ENCODE results near the gene SLC2A4.

The SLC2A4 gene

DNA sequence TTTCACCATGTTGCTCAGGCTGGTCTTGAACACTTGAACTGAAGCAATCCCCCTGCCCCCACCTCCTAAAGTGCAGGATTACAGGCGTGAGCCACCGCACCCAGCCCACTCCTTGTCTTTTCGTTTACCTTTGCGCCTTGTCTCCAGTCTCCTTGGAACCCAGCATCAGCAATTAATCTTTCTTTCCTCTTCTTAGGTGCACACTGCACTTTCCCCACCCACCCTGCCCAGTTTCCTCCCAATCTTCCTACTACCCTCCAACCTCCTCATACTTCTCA, 17.8 kb upstream of the SLC2A4 start:
- in situ Hi-C loops (cut with MboI; ENCODE audit: low sequenced_read_pairs), result no loop called here

DNA sequence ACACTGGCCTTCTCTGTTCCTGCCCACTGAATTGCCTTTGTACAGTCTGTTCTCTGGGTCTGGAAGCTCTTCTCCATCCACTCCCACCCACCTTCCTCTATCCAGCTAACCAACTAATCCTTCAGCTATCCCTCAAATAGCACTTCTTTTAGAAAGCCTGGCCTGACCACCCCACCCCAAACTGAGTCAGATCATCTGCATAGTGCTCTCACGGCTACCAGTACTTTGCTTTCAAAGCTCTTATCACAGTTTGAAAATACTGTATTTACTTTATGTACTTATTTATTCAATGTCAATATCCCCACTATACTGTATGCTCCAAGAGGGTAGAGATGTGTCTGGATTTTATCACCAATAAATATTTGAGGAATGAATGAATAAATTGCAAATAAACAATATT, 14.7 kb upstream of the SLC2A4 start:
- in situ Hi-C loops (cut with MboI; ENCODE audit: low sequenced_read_pairs), result no loop called here

GRCh38 chr17:7279448-7279847, 2.1 kb upstream of the SLC2A4 start:
- in situ Hi-C loops (cut with MboI; ENCODE audit: low sequenced_read_pairs), result no loop called here

- in situ Hi-C loops (cut with MboI; ENCODE audit: low sequenced_read_pairs), result no loop called here
Measured at GRCh38 chr17:7280519-7281073, 922 bp upstream of the SLC2A4 start.

DNA sequence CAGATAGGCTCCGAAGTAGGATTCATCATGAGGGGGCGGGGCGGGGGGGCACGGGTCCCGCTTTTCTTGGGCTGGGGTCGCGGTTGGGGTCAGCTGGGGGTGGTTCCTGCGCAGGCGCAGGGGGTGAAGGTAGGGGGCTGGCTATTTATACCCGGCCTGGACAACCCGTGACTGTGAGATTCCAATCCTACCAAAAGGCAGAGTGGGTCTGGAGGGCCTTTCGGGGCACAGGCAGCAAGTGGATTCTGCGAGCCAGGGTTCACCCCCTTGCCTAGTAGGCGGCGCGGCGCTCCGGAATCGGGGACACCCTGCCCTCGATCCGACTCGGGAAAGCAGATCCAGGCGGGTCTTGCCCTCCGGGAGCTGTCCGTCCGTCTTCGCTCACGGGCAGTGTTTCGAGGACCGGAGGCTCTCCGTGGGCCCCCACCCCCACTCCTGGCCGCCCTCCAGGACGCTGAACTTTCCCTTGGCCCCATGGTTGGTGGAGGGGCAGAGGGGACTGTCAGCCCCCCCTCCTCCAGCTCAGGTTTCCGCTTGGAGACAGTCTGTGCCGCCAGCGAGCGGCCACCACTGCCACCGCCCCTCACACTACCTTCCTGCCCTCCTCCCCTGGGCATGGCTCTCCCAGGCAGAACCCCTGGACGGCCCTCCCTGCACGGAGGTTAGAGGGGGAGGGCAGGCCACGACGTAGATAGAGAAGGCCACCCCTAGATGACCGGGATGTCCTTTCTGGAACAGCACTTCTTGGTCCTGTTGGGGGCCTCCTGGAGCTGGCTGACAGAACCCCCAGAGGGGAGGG, 634 bp downstream of the SLC2A4 start:
- in situ Hi-C loops (cut with MboI; ENCODE audit: low sequenced_read_pairs), result no loop called here

DNA sequence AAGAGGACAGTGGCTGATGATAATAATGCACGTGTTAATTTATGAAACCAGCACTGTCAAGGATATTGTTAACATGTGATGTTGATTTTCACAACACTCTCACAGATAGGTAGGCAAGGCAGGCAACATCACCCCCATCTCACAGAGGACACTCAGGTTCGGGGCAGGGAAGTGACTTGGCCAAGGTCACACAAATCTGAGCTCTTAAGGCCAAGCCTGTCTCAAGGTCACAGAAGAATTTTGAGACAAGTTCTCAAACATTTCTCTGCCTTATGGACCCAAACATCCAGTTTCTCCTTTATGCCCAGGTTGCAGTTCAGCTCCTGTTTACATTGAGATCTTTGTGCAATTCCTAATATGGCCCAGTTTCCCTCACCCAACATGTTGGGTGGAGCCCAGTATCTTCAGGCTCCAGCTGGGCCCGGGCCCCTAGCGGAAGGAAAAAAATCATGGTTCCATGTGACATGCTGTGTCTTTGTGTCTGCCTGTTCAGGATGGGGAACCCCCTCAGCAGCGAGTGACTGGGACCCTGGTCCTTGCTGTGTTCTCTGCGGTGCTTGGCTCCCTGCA, 1.3 kb downstream of the SLC2A4 start:
- in situ Hi-C loops (cut with MboI; ENCODE audit: low sequenced_read_pairs), result no loop called here

DNA sequence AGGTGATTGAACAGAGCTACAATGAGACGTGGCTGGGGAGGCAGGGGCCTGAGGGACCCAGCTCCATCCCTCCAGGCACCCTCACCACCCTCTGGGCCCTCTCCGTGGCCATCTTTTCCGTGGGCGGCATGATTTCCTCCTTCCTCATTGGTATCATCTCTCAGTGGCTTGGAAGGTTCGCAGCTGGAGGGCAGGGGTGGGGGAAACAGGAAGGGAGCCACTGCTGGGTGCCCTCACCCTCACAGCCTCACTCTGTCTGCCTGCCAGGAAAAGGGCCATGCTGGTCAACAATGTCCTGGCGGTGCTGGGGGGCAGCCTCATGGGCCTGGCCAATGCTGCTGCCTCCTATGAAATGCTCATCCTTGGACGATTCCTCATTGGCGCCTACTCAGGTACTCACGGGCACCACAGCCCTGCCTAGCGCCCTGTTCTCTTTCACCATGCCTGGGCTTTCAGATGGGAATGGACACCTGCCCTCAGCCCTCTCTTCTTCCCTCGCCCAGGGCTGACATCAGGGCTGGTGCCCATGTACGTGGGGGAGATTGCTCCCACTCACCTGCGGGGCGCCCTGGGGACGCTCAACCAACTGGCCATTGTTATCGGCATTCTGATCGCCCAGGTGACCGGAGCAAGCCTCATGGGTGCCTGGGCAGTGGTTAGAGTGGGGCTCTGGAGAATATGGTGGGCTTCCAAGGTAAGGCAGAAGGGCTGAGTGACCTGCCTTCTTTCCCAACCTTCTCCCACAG, 2.1 kb downstream of the SLC2A4 start:
- in situ Hi-C loops (cut with MboI; ENCODE audit: low sequenced_read_pairs), result no loop called here

DNA sequence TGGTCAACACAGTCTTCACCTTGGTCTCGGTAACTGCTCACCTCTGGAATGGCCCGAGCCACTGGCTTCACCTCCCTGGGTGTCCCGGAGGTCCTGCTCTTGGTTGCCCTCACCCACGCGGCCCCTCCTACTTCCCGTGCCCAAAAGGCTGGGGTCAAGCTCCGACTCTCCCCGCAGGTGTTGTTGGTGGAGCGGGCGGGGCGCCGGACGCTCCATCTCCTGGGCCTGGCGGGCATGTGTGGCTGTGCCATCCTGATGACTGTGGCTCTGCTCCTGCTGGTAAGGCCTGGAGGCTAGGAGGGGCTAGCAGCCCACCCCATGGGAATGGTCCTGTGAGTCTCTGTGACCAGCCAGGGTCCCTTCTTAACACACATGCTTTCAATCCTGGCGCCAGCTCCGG, 3.4 kb downstream of the SLC2A4 start:
- in situ Hi-C loops (cut with MboI; ENCODE audit: low sequenced_read_pairs), result no loop called here

DNA sequence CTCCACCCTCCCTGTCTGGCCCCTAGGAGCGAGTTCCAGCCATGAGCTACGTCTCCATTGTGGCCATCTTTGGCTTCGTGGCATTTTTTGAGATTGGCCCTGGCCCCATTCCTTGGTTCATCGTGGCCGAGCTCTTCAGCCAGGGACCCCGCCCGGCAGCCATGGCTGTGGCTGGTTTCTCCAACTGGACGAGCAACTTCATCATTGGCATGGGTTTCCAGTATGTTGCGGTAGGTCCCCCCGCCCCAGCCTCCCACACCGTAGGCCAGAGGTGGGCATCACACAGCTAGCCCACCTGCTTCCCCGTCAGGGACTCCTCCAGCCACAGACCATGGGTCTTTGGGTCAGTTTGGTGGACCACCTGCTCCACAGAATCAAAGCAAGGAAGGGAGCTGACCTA, 4.2 kb downstream of the SLC2A4 start:
- in situ Hi-C loops (cut with MboI; ENCODE audit: low sequenced_read_pairs), result no loop called here

- in situ Hi-C loops (cut with MboI; ENCODE audit: low sequenced_read_pairs), result no loop called here
Measured at GRCh38 chr17:7289256-7290032, 7.9 kb downstream of the SLC2A4 start.

DNA sequence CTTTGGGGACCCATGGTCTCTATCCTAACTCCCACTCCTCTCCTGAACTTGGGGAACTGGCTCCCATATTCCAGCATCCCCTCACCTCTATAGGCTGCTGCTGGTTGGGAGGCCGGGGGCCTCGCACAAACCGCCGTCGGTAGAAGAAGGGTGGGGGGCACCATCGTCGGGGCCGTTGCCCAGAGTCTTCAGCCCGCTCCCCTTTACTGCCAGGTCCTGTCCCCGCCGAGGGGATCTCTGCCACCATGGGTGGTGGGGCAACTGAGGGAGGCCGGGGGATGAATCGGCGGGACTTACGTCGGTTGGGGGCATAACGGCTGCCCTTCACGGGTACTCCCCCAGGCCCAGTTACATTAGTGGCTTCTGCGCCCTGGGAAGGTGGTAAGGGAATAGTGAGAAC, 8.6 kb downstream of the SLC2A4 start:
- in situ Hi-C loops (cut with MboI; ENCODE audit: low sequenced_read_pairs), result no loop called here

GRCh38 chr17:7290685-7291084, 9.2 kb downstream of the SLC2A4 start:
- in situ Hi-C loops (cut with MboI; ENCODE audit: low sequenced_read_pairs), result no loop called here

GRCh38 chr17:7292194-7292593, 10.7 kb downstream of the SLC2A4 start:
- in situ Hi-C loops (cut with MboI; ENCODE audit: low sequenced_read_pairs), result no loop called here

- in situ Hi-C loops (cut with MboI; ENCODE audit: low sequenced_read_pairs), result no loop called here
Measured at GRCh38 chr17:7292729-7293128, 11.2 kb downstream of the SLC2A4 start.

- in situ Hi-C loops (cut with MboI; ENCODE audit: low sequenced_read_pairs), result no loop called here
Measured at GRCh38 chr17:7293159-7293558, 11.6 kb downstream of the SLC2A4 start.

GRCh38 chr17:7293816-7294613, 12.5 kb downstream of the SLC2A4 start:
- in situ Hi-C loops (cut with MboI; ENCODE audit: low sequenced_read_pairs), result no loop called here

DNA sequence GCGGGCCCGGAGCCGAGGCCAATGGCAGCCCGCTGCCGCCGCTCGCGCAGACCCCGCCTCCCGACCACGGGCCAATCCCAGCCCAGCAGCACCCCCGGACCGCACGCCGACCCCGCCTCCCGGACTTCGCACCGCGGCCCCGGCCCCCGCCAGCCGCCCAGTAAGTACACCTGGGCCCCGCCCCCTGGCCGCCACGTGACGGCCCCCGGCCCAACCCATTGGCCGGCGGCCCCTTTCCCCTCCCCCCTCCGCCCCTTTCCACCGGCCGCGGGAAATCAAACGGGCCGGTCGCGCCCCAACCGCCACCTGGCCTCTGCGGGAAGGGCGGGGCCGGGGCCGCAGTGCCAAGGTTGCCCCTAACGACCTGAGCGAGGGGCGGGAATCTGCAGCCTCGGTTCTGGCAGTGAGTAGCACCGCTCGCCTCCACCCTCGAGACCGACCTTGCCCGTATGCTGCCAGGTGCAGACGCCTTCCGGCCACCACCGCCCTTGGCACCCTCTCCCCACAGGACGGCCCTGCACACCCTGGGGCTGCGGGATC, 13.2 kb downstream of the SLC2A4 start, which contains the start of gene YBX2:
Gene YBX2 (minus strand): TSS at position 26 of the 540 bp plus-strand sequence. CDS start 139 bp downstream, outside the sequence.
- in situ Hi-C loops (cut with MboI; ENCODE audit: low sequenced_read_pairs), result no loop called here

- in situ Hi-C loops (cut with MboI; ENCODE audit: low sequenced_read_pairs), result no loop called here
Measured at GRCh38 chr17:7295230-7296180, 14.0 kb downstream of the SLC2A4 start.

Data from hTERT RPE-1 (cell line).